HEK293T (cell line): Measurements from ENCODE around the gene NOL11.
A peak's percentile ranks its signal among the peaks of the same experiment; 100 is the strongest.

ENCODE experiments used
- BHLHE40 ChIP-seq: fragments of 450-650 bp; IDR thresholded peaks from 2 replicates; pipeline ENCODE4 v1.6.1; 2016; ENCODE audit warnings: mild to moderate bottlenecking, moderate library complexity, borderline replicate concordance
- CTBP1 ChIP-seq: fragments of 450-650 bp; IDR thresholded peaks from 2 replicates; pipeline ENCODE4 v1.6.1; 2016; ENCODE audit warnings: borderline replicate concordance
- ELF4 ChIP-seq: fragments of 450-650 bp; IDR thresholded peaks from 2 replicates; pipeline ENCODE4 v1.6.1; 2017; ENCODE audit warnings: antibody characterized with exemption
- FOXM1 ChIP-seq: fragments of 450-650 bp; IDR thresholded peaks from 2 replicates; pipeline ENCODE4 v1.6.1; 2017; ENCODE audit warnings: mild to moderate bottlenecking, borderline replicate concordance
- HDGF ChIP-seq: fragments of 450-650 bp; IDR thresholded peaks from 2 replicates; pipeline ENCODE4 v1.6.1; 2017; ENCODE audit warnings: antibody characterized with exemption, borderline replicate concordance
- NFRKB ChIP-seq: fragments of 450-650 bp; IDR thresholded peaks from 2 replicates; pipeline ENCODE4 v1.6.1; 2016; ENCODE audit warnings: mild to moderate bottlenecking, moderate library complexity
- SP1 ChIP-seq: fragments of 450-650 bp; IDR thresholded peaks from 2 replicates; pipeline ENCODE4 v1.6.1; 2017
- SUZ12 ChIP-seq: fragments of 450-650 bp; IDR thresholded peaks from 2 replicates; pipeline ENCODE4 v1.6.1; 2016; ENCODE audit warnings: mild to moderate bottlenecking
- TARDBP ChIP-seq: fragments of 450-650 bp; IDR thresholded peaks from 2 replicates; pipeline ENCODE4 v1.6.1; 2016
- TF ChIP-seq, protein P1 (sequence below): fragments of 450-650 bp; IDR thresholded peaks from 2 replicates; pipeline ENCODE4 v1.6.1; 2016

DNA sequence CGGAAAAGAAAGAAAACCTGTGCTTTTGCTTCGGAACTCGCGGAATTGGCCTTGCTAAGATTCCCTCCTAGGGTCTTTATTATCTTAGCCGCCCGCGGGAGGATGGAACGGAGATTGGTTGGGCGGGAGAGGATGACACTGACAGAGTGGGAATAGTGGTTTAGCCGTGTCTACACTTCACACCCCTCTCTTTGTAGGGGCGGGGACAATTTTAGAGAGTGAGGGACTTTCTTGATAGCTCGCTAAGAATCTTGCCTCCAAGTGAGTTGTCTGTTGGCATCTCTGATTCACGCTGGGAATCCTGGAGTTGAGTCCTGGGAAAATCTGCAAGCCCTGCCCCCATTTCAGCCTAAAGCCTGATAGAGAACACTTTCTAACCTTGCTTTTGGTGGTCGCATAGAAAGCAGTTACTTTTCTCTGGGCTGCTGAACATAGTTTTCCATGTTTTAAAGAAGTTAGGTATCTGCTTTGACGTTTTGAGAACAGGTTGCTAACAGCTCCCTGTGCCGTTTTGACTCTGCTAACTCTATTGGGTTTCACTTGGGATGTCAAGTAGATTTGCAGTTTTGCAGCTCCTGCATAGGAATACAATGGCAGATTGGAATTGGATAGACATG lies 697 bp downstream of the NOL11 start:
- TF ChIP-seq SUZ12 = no peak
- TF ChIP-seq SP1 = no peak
- no peak for TF ChIP-seq TARDBP
- TF ChIP-seq, protein P1, sequence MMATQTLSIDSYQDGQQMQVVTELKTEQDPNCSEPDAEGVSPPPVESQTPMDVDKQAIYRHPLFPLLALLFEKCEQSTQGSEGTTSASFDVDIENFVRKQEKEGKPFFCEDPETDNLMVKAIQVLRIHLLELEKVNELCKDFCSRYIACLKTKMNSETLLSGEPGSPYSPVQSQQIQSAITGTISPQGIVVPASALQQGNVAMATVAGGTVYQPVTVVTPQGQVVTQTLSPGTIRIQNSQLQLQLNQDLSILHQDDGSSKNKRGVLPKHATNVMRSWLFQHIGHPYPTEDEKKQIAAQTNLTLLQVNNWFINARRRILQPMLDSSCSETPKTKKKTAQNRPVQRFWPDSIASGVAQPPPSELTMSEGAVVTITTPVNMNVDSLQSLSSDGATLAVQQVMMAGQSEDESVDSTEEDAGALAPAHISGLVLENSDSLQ = peak; percentile 29; the same call in 1 of the 2 replicates
- TF ChIP-seq CTBP1 = no peak
- no peak for TF ChIP-seq HDGF
- no peak for TF ChIP-seq ELF4
- TF ChIP-seq FOXM1 = no peak
- no peak for TF ChIP-seq BHLHE40
- no peak for TF ChIP-seq NFRKB
